DOHH2 (cell line): ENCODE data around the gene CBX6.

Experiments used
- H3F3A ChIP-seq: fragments of 200-600 bp; sonication (generic), shearing (Covaris generic); 2 replicates; pipeline ENCODE4 v1.6.0; 2016; ENCODE audit warnings: antibody characterized with exemption, mild to moderate bottlenecking; ENCODE audit not compliant: control insufficient read depth, insufficient read depth
- H3K27ac ChIP-seq: fragments of 200-600 bp; sonication (generic); 2 replicates; pipeline ENCODE4 v1.5.1; 2014; ENCODE audit warnings: low read depth, mild to moderate bottlenecking, low read length, moderate library complexity
- H3K27me3 ChIP-seq: fragments of 200-600 bp; sonication (generic); 2 replicates; pipeline ENCODE4 v1.6.1; 2014; ENCODE audit warnings: mild to moderate bottlenecking, low read length, mixed read lengths; ENCODE audit not compliant: control insufficient read depth
- H3K36me3 ChIP-seq: fragments of 200-600 bp; sonication (generic); 2 replicates; pipeline ENCODE4 v1.6.1; 2014; ENCODE audit warnings: mild to moderate bottlenecking, low read length, moderate library complexity, mixed read lengths; ENCODE audit not compliant: control insufficient read depth
- H3K4me1 ChIP-seq: fragments of 200-600 bp; sonication (generic); 2 replicates; pipeline ENCODE4 v1.6.1; 2014; ENCODE audit warnings: mild to moderate bottlenecking, low read length, mixed read lengths; ENCODE audit not compliant: control insufficient read depth
- H3K4me2 ChIP-seq: fragments of 200-600 bp; sonication (generic); 2 replicates; pipeline ENCODE4 v1.6.0; 2014; ENCODE audit warnings: mild to moderate bottlenecking, low read length, moderate library complexity
- H3K4me3 ChIP-seq: fragments of 200-600 bp; sonication (generic); 2 replicates; pipeline ENCODE4 v1.5.1; 2014; ENCODE audit warnings: mild to moderate bottlenecking, low read length, mixed read lengths
- H3K79me2 ChIP-seq: fragments of 200-600 bp; sonication (generic); 2 replicates; pipeline ENCODE4 v1.6.1; 2014; ENCODE audit warnings: mild to moderate bottlenecking, low read length, mixed read lengths; ENCODE audit not compliant: control insufficient read depth
- H3K9me2 ChIP-seq: fragments of 200-600 bp; sonication (generic); replicated peaks from 2 replicates; pipeline ENCODE4 v1.6.1; 2014; ENCODE audit warnings: mild to moderate bottlenecking, low read length, mixed read lengths; ENCODE audit not compliant: control insufficient read depth
- H3K9me3 ChIP-seq: fragments of 200-600 bp; sonication (generic); 2 replicates; pipeline ENCODE4 v1.6.1; 2014; ENCODE audit warnings: antibody characterized with exemption, low read length, mixed read lengths; ENCODE audit not compliant: control insufficient read depth, insufficient read depth
- H4K20me1 ChIP-seq: fragments of 200-600 bp; sonication (generic); 2 replicates; pipeline ENCODE4 v1.6.0; 2014; ENCODE audit warnings: low read depth, mild to moderate bottlenecking, antibody characterized with exemption, low read length, moderate library complexity; ENCODE audit not compliant: control insufficient read depth, insufficient read depth
- EZH2phosphoT487 ChIP-seq: fragments of 200-600 bp; sonication (generic); IDR thresholded peaks from 2 replicates; pipeline ENCODE4 v1.6.1; 2017; ENCODE audit warnings: borderline replicate concordance, mild to moderate bottlenecking, antibody characterized with exemption, low read length, moderate library complexity, mixed read lengths
- TF ChIP-seq, protein P1 (sequence below): fragments of 200-600 bp; sonication (generic); IDR thresholded peaks from one replicate; pipeline ENCODE4 v1.5.1; 2014; ENCODE audit warnings: antibody characterized with exemption, mild to moderate bottlenecking, low read depth, low read length; ENCODE audit not compliant: poor library complexity, severe bottlenecking

CBX6 gene

GRCh38 chr22:38879961-38880360, 7.9 kb upstream of the CBX6 start:
- Histone ChIP-seq H3F3A (no peaks in the 10 kb centered on the region), H3K9me3 (no peaks in the 10 kb centered on the region), H3K9me2 (no peaks in the 10 kb centered on the region), H3K4me1 (no peaks in the 10 kb centered on the region), H3K4me2 (no peak overlapping the region), H3K27ac (no peak overlapping the region), H3K27me3 (peaks cover 31% of the 10 kb centered on the region), H3K36me3 (no peaks in the 10 kb centered on the region), H3K4me3 (no peak overlapping the region), H4K20me1 (no peaks in the 10 kb centered on the region), H3K79me2 (no peaks in the 10 kb centered on the region)
- TF ChIP-seq EZH2phosphoT487, result no peak
- TF ChIP-seq, protein P1, sequence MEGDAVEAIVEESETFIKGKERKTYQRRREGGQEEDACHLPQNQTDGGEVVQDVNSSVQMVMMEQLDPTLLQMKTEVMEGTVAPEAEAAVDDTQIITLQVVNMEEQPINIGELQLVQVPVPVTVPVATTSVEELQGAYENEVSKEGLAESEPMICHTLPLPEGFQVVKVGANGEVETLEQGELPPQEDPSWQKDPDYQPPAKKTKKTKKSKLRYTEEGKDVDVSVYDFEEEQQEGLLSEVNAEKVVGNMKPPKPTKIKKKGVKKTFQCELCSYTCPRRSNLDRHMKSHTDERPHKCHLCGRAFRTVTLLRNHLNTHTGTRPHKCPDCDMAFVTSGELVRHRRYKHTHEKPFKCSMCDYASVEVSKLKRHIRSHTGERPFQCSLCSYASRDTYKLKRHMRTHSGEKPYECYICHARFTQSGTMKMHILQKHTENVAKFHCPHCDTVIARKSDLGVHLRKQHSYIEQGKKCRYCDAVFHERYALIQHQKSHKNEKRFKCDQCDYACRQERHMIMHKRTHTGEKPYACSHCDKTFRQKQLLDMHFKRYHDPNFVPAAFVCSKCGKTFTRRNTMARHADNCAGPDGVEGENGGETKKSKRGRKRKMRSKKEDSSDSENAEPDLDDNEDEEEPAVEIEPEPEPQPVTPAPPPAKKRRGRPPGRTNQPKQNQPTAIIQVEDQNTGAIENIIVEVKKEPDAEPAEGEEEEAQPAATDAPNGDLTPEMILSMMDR, result no peak

GRCh38 chr22:38879108-38879729, 7.2 kb upstream of the CBX6 start:
- H3K4me3 ChIP-seq, result no peak overlapping the region
- H3K27me3 ChIP-seq, result peaks cover 39% of the 10 kb centered on the region
- H3K27ac ChIP-seq, result no peak overlapping the region
- H3K79me2 ChIP-seq, result no peaks in the 10 kb centered on the region
- H3K9me3 ChIP-seq, result no peaks in the 10 kb centered on the region
- peaks cover under 1% of the 10 kb centered on the region for H3K4me1 ChIP-seq
- no peaks in the 10 kb centered on the region for H3K9me2 ChIP-seq
- no peaks in the 10 kb centered on the region for H3F3A ChIP-seq
- H4K20me1 ChIP-seq, result no peaks in the 10 kb centered on the region
- H3K36me3 ChIP-seq, result no peaks in the 10 kb centered on the region
- TF ChIP-seq EZH2phosphoT487, result no peak
- TF ChIP-seq, protein P1, result no peak
- no peak overlapping the region for H3K4me2 ChIP-seq

GRCh38 chr22:38878001-38878400, 6.0 kb upstream of the CBX6 start:
- Histone ChIP-seq H3K9me2 (no peaks in the 10 kb centered on the region), H3K36me3 (no peaks in the 10 kb centered on the region), H3K27me3 (peaks cover 51% of the 10 kb centered on the region), H3F3A (peaks cover 7% of the 10 kb centered on the region), H3K79me2 (no peaks in the 10 kb centered on the region), H3K27ac (no peak overlapping the region), H3K9me3 (no peaks in the 10 kb centered on the region), H4K20me1 (no peaks in the 10 kb centered on the region), H3K4me3 (no peak overlapping the region), H3K4me2 (no peak overlapping the region), H3K4me1 (peaks cover 13% of the 10 kb centered on the region)
- TF ChIP-seq EZH2phosphoT487, result no peak
- TF ChIP-seq, protein P1, result no peak
